GM13977 (cell line): ENCODE data around the gene HSF5.

ENCODE experiments used
- DNase-seq: peaks from one replicate; pipeline ENCODE4 v3.0.0; 2012; ENCODE audit warnings: low spot score
- CTCF ChIP-seq: IDR thresholded peaks from 2 replicates; pipeline ENCODE4 v1.5.1; 2012; ENCODE audit warnings: mild to moderate bottlenecking, control low read depth; ENCODE audit not compliant: insufficient read depth; ENCODE audit errors: extremely low read depth, missing control alignments
- in situ Hi-C: fragments of 300-500 bp; cut with MboI; formaldehyde crosslinking; loops from one replicate; pipeline ENCODE4 v1.12.0; 2022; ENCODE audit warnings: low sequenced_read_pairs, low pct_unique_long_range_greater_than_20kb, mixed read lengths, inconsistent platforms; ENCODE audit not compliant: unreplicated experiment

The HSF5 gene

GRCh38 chr17:58370309-58370708, 117.9 kb downstream of the HSF5 start:
- no peak for TF ChIP-seq CTCF
- in situ Hi-C loops = no loop called here
- no peak for DNase-seq
